ENCODE measurements around the gene KMT2C.

KMT2C gene

GRCh38 chr7:152136686-152137085 is 299.1 kb downstream of the KMT2C start:
- DNase-seq = no peak

DNA sequence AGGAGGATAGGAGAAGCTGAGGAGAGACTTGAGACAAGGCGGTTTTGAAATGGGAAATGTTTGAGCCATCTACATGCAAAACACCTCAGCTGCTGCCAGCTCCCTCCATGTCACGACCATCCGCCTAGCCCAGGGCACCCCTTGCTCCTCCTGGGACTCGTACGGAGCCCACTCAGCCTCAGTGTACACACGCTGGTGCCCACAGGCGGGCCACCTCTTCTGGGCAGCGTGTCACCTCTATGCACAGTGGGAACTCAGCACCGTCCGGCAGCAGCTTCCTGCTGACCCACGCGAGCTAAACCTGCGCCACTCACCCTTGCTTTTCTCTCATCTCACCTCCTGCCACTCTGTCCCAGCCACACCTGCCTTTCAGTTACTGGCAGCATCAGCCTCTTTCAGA is 302.0 kb downstream of the KMT2C start:
- DNase-seq = no peak

DNA sequence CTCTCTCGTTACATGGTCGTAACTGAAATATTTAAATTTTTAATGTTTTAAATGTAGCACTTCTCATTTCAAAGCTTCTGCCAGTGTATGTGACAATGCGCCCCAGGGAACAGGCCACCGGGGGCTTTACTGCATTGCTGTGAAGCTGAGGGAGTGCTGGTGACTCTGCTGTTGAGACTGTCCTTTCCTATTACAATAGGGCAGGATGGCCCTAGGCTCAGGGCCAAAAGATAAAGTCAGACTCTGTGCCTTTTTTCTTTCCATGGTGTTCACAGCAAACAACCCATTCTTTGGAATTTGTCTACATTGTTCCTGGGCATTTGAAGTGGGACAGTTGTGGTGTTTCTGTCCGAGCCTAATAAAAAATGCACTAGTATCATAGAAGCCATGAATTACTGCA is 303.0 kb downstream of the KMT2C start:
- no peak for DNase-seq

DNA sequence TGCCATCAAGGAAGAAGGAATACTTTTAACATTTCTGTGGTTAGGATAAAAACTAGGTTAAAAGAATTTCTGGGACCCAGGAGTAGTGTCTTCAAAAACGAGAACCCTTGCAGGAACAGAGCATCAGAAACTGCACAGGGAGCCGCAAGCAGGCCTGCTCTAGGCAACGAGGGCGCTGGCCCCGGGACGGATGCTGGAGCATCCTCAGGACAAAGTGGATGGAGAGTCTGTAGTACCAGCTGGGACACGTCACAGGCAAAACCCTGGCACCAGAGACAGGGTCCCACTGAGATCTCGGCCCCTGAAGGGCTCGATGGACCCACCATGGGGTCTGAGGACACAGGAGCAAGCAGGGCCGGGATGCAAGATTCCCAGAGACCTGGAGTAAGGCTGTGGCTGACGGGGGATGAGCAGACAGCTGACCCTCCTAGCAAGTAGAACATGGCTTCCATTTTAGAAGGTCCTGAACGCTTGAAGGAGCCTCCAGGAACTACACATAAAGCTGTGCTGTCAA is 303.8 kb downstream of the KMT2C start:
- DNase-seq = no peak

DNA sequence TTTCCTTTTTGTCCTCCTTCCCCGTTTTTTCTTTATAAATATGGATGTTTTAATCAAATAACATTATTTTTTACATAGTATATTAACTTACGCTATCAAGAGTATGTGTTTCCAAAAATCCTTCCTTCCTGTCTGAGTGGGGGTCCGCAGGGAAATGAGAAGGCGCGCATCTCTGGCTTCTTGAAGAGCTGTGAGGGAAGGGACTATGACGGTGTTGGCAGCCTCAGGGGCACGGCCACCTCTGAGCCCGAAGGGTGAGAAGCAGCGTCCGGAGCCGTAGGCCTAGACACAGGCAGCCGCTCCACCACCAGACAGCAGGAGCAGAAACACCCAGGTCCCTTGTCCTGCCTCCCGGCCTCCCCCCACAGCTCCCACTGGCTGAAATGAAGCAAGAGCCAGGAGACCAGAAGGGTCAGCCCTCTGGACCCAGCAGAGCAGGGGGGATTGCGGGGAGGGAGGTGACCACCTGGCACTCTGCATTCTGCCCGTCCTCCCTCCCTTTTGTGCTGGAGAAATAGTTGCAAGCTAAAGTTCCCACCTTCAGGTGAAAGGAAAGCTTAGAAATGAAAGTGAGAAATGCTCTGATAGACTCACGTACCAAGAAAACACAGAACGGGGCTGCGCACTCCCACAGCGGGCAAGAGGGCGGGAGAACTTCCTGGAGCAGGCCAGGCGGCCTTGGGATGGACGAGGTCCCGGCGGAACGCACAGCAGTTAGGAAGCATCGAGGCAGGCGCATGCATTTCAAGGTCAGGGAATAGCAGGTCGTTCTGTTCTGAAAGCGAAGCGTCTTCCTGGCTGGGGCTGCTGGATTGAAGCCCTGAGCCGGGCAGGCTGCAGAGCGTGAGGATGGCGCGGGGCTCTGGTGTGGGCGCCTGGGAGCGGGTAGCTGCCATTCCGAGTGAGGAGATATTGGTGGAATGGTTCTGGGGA is 304.9 kb downstream of the KMT2C start:
- DNase-seq = no peak

- DNase-seq = no peak
These were observed 306.1 kb downstream of the KMT2C start for GRCh38 chr7:152129682-152130081.

DNA sequence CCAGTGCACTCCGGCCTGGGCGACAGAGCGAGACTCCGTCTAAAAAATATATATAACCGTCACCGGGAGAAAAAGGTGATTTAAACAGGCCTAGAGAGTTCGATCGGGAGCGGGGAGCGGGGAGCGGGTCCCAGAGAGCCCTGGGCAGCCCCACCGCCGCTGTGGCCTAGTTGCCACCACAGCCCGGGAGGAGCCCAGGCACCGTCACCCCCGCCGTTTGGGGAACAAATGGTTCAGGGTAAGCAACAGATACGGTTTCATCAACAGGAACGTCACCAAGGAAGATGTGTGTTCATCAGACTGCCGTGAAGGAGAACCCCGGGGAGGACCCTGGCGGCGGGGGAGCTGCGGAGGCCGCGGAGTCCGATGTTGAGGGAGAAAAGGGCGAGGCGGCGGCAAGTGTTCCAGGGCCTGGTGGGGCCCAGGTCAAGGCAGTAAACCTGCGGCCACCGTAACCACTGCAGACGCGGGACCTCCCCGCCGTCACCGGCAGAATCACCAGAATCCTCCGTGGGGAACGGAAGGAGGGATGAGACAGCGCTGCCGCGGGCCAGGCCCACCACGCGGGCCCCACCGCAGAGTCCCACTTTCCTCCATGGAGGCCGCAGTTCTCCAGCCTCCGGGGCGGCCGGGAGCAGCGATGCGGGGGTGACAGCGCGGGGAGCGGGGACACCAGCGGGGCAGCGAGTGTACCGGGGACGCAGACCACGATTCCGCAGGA is 306.9 kb downstream of the KMT2C start:
- DNase-seq = no peak

DNA sequence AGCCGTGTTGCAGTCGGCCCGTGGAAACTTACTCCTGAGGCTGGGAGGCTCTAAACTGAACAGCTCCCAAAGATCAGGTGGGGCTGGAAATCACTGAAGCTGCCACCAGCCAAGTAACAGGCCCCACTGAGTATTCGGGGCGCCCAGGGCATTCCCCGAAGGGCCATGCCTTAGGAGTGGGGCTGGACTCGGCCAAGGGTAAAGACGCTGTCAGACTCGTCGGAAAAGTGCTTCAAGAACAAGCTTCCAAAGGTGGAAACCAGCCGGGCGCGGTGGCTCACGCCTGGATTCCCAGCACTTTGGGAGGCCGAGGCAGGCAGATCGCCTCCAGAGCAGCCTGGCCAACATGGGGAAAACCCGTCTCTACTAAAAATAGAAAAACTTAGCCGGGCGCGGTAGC is 307.6 kb downstream of the KMT2C start:
- DNase-seq = no peak

DNA sequence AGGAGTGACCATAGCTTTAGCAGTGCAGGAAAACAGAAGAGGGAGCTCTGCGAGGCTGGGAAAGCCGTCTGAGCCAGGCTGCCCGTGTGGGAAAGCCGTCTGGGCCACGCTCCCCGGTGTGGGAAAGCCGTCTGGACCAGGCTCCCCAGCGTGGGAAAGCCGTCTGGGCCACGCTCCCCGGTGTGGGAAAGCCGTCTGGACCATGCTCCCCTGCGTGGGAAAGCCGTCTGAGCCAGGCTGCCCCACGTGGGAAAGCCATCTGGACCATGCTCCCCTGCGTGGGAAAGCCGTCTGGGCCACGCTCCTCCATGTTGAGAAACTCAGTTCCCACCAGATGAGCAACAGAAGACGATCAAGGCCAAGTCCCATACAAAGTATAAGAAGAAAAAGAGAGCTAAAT is 308.6 kb downstream of the KMT2C start:
- DNase-seq = no peak

DNA sequence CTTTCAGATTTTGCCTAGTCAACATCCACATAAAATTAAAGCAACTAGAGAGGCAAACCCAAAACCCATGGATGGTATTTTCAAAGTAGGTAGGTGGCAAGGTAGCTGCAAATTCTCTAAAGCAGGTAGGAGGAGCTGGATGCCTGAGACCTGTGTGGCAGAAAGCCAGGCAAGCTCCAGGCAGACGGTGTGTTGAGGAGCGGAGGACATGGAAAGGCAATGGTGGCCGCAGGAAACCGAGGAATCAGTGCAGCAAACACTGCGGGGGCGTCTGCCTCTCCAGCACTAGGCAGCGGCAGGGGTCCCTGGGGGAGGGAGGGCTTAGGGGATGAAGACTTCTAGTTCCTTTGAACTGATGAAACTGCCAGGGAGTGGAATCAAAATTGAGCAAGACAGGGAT is 309.1 kb downstream of the KMT2C start:
- DNase-seq = no peak

DNA sequence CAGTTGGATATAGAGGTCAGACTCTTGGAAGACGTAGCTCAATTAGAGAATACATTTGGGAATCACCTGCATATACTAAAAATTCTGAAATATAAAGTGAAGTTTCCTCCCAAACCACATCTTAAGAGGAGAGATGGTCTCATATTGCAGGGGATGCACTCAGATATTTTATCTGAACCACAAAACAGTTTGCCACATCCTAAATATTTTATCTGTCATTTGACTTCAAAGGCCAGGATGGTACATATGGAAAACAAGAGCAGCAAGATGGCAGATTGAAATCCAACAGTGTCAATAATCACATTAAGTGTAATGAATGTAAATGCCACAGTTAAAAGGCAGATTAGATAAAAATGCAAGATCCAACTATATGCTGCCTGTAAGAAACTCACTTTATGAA is 313.3 kb downstream of the KMT2C start:
- DNase-seq = no peak

GRCh38 chr7:152121432-152121831 is 314.4 kb downstream of the KMT2C start:
- no peak for DNase-seq

DNA sequence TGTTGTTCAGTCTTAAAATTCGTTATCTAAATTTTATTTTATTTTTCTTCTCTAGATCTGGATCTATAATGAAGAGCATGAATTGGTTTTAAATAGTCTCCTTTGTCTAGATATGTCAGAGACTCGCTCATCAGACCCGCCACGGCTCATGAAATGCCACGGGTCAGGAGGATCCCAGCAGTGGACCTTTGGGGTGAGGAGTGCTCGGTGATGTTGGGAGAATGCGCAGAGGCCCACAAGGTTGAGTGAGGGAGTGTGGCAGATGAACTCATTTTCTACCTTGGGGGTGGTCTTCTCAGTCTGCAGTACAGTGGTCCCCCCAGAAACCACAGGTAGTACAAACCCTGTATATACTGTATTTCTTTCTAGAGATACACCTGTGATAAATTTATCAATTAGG is 315.0 kb downstream of the KMT2C start:
- no peak for DNase-seq

DNA sequence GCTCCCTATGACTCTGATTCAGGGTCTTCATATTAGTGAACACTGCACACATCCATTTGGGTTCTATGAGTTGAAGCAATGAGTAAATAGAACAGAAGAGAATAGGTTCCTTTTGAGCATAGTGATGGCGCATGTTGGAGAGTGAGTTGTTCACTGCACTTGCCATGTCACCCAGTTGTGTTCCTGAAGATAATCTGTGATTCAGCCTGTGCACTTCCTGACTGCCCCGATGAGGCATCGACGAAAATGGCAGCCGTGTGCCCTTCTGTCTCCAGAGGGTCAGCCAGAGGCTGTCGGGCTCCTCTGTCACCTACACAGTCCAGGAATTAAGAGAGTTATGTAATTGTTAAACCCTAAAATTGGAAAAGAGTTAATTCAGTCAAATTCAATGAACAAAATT is 315.6 kb downstream of the KMT2C start:
- no peak for DNase-seq

DNA sequence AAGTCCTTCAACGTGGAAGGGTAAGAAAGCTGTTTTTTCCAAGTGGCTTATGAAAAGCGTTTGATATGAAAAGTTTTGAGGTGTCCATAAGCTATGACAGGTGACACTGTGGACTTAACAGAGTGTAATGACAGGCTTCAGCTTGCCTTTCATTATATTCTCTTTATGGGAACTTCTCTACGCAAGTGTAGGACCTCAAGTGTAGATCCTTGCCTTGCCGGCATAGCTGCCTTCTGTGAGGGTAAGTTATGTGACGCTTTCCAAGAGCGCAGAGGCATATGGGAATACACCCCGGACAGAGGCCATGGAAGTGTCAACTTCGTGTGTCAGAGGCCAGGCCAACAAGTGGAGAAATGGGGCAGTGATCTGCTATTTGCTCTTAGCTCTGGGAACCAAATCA is 318.4 kb downstream of the KMT2C start:
- no peak for DNase-seq

- no peak for DNase-seq
These were observed 320.6 kb downstream of the KMT2C start for GRCh38 chr7:152115021-152115718.

GRCh38 chr7:152112829-152113228 is 323.0 kb downstream of the KMT2C start:
- no peak for DNase-seq

- DNase-seq = no peak
These were observed 327.4 kb downstream of the KMT2C start for GRCh38 chr7:152108359-152108758.

- no peak for DNase-seq
These were observed 327.9 kb downstream of the KMT2C start for GRCh38 chr7:152107945-152108344.

- no peak for DNase-seq
These were observed 328.8 kb downstream of the KMT2C start for GRCh38 chr7:152106990-152107389.

DNA sequence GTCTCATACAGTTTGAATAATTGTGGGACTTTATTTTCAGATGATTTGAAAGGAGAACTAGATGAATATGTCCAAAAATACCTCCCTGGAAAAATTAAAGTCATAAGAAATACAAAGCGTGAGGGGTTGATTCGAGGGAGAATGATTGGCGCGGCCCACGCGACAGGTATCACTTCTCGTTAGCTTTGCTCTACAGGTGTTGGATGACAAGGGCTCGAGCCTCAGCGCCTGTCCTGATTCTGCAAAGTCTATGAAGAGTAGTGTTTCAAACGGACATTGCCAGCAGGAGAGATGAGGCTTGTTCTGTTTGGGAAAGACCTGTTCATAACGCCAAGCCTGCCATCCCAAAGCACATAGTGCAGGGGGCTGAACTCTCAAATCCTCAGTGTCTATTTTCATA is 330.6 kb downstream of the KMT2C start:
- no peak for DNase-seq

DNA sequence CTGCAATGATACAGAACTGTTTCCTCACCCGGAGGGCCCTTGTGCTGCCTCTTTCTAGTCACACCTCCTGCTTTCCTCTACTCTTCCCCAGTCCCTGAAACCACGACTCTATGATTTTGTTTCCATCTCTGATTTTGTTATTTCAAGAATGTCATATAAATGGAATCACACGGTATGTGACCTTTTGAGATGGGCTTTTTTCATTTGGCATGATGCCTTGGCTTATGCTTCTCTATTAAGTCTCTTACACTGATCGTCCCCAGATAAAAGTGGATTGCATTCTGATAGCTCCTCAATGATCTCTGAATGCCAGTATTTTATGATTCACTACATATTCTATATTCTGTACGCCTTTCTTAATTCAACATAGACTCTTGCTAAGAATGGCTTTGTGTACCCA is 332.1 kb downstream of the KMT2C start:
- no peak for DNase-seq

GRCh38 chr7:152103066-152103465 is 332.7 kb downstream of the KMT2C start:
- no peak for DNase-seq
